ENCODE measurements around the gene NFIB. TPM values are rescaled to one million over a fixed set of nuclear protein-coding genes. Genes with fewer than 3 reads are reported as not detected.

Gene NFIB
- total and polyA plus RNA-seq, 10 of the 15 experiments (the other 5 are each of a cell fraction or from before 2014, with no cell fraction given) = under 0.01 to 0.19 (median 0.05) TPM; not detected in 3

DNA sequence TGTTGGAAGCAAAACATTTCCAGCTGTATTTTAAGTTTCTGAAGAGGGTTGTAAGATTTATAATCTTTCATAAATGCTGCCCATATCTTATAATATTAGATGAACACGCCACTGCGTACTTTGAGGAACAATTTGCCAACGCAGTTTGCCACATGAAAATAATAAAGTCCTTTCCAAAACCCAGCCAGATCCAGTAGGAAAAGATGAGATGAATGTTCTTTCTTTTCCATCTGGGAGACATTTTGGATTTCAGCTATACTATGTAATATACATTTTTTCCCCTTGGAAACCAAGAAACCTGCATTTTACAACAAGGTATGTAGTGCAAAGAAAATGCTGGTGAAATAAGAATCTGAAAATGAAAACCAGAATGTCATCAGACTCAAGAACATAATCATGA is 125.4 kb downstream of the NFIB start:
- SMC1A ChIA-PET (ENCODE audit: uncharacterized antibody, unreplicated experiment) = no interaction called here
- Histone ChIP-seq H3K27ac (ENCODE audit: control insufficient read depth, insufficient read depth) (no peak overlapping the region), H3K9me3 (replicated peaks; ENCODE audit: control insufficient read depth, insufficient read depth, low read length) (no peaks in the 10 kb centered on the region), H2AFZ (ENCODE audit: control insufficient read depth, low read depth, low read length) (no peak overlapping the region), H3K36me3 (ENCODE audit: control insufficient read depth in 2 of 2, insufficient read depth in 2 of 2, low read length in 1 of 2) (no peaks in the 10 kb centered on the region), H3K4me3 (no peak overlapping the region), H4K20me1 (ENCODE audit: control insufficient read depth, insufficient read depth) (no peaks in the 10 kb centered on the region), H3K4me2 (ENCODE audit: control insufficient read depth, insufficient read depth) (no peak overlapping the region), H3K79me2 (ENCODE audit: control insufficient read depth, insufficient read depth, low read length) (no peaks in the 10 kb centered on the region), H3K4me1 (ENCODE audit: control insufficient read depth, insufficient read depth, low read length) (no peaks in the 10 kb centered on the region), H3K9ac (ENCODE audit: control insufficient read depth, insufficient read depth, low read length) (no peak overlapping the region), H3K27me3 (replicated peaks in 1 of 2; ENCODE audit: control insufficient read depth in 2 of 2, insufficient read depth in 2 of 2, low read length in 1 of 2) (no peaks in the 10 kb centered on the region)
- in situ Hi-C loops (cut with MboI) (no loop called here), intact Hi-C loops (cut with micrococcal nuclease; ENCODE audit: unreplicated experiment) (no loop called here)
- RAD21 ChIA-PET (ENCODE audit: unreplicated experiment) = no interaction called here
- WGBS (ENCODE audit: insufficient coverage, insufficient replicate concordance, low lambda C conversion rate, missing lambda C conversion rate) = 0% methylated on average over 3 of the region's 3 CpGs
- no peak for ATAC-seq
- CTCF ChIA-PET = no interaction called here
- DNase-seq (ENCODE audit: low read depth, low spot score) = no peak
- POLR2A ChIA-PET = no interaction called here
- TF ChIP-seq POLR2AphosphoS2 (IDR thresholded peaks at IDR 0.05; ENCODE audit: low read depth, low read length) (no peak), BHLHE40 (IDR thresholded peaks at IDR 0.05; ENCODE audit: borderline replicate concordance in 1 of 2, low read depth in 2 of 2, low read length in 1 of 2) (no peak), MTA3 (IDR thresholded peaks at IDR 0.05; ENCODE audit: borderline replicate concordance, low read length) (no peak), NR2F1 (conservative IDR thresholded peaks at IDR 0.05) (no peak), TCF7 (IDR thresholded peaks at IDR 0.05; ENCODE audit: borderline replicate concordance) (no peak)
- TF ChIP-seq, protein P1, sequence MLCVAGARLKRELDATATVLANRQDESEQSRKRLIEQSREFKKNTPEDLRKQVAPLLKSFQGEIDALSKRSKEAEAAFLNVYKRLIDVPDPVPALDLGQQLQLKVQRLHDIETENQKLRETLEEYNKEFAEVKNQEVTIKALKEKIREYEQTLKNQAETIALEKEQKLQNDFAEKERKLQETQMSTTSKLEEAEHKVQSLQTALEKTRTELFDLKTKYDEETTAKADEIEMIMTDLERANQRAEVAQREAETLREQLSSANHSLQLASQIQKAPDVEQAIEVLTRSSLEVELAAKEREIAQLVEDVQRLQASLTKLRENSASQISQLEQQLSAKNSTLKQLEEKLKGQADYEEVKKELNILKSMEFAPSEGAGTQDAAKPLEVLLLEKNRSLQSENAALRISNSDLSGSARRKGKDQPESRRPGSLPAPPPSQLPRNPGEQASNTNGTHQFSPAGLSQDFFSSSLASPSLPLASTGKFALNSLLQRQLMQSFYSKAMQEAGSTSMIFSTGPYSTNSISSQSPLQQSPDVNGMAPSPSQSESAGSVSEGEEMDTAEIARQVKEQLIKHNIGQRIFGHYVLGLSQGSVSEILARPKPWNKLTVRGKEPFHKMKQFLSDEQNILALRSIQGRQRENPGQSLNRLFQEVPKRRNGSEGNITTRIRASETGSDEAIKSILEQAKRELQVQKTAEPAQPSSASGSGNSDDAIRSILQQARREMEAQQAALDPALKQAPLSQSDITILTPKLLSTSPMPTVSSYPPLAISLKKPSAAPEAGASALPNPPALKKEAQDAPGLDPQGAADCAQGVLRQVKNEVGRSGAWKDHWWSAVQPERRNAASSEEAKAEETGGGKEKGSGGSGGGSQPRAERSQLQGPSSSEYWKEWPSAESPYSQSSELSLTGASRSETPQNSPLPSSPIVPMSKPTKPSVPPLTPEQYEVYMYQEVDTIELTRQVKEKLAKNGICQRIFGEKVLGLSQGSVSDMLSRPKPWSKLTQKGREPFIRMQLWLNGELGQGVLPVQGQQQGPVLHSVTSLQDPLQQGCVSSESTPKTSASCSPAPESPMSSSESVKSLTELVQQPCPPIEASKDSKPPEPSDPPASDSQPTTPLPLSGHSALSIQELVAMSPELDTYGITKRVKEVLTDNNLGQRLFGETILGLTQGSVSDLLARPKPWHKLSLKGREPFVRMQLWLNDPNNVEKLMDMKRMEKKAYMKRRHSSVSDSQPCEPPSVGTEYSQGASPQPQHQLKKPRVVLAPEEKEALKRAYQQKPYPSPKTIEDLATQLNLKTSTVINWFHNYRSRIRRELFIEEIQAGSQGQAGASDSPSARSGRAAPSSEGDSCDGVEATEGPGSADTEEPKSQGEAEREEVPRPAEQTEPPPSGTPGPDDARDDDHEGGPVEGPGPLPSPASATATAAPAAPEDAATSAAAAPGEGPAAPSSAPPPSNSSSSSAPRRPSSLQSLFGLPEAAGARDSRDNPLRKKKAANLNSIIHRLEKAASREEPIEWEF (IDR thresholded peaks at IDR 0.05; ENCODE audit: insufficient replicate concordance, low read depth, low read length) = no peak
- TF ChIP-seq, protein P2, sequence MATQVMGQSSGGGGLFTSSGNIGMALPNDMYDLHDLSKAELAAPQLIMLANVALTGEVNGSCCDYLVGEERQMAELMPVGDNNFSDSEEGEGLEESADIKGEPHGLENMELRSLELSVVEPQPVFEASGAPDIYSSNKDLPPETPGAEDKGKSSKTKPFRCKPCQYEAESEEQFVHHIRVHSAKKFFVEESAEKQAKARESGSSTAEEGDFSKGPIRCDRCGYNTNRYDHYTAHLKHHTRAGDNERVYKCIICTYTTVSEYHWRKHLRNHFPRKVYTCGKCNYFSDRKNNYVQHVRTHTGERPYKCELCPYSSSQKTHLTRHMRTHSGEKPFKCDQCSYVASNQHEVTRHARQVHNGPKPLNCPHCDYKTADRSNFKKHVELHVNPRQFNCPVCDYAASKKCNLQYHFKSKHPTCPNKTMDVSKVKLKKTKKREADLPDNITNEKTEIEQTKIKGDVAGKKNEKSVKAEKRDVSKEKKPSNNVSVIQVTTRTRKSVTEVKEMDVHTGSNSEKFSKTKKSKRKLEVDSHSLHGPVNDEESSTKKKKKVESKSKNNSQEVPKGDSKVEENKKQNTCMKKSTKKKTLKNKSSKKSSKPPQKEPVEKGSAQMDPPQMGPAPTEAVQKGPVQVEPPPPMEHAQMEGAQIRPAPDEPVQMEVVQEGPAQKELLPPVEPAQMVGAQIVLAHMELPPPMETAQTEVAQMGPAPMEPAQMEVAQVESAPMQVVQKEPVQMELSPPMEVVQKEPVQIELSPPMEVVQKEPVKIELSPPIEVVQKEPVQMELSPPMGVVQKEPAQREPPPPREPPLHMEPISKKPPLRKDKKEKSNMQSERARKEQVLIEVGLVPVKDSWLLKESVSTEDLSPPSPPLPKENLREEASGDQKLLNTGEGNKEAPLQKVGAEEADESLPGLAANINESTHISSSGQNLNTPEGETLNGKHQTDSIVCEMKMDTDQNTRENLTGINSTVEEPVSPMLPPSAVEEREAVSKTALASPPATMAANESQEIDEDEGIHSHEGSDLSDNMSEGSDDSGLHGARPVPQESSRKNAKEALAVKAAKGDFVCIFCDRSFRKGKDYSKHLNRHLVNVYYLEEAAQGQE (IDR thresholded peaks at IDR 0.05; ENCODE audit: low read depth, low read length) = no peak
- FAIRE-seq = no peak
- no TSS peak for BruUV-seq (replicated peaks)

Data from GM12878 (cell line).